ENCODE data around the gene SERPINB3.
"Not testable (repeated sequence)": the region's sequence is repeated elsewhere in the genome, so short reads cannot be mapped to it uniquely, and the experiment has no call there.

The SERPINB3 gene

GRCh38 chr18:63661750-63662149 is at the start of gene SERPINB3:
TSS of gene SERPINB3 (minus strand) at chr18:63661893. CDS start at chr18:63661216, 677 bp downstream.
- FAIRE-seq: not testable (repeated sequence)

DNA sequence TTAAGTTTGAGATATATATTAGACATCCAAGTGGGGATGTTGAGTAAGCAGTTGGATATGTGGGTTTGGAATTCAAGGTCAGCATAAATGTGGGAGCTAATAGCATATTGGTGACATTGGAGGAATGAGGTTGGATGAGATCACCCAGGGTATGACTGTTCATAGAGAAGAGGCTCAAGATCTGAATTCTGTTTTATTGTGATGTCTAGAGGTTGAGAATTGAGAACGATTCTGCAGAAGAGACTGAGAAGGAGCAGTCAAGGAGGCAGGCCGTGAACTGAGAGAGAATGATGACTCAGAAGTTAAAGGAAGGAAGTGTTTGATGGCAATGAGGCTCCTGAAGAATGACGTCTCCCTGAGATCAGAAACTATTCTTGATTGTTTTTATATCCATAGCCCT is 47.0 kb upstream of the SERPINB3 start:
- no peak for FAIRE-seq

DNA sequence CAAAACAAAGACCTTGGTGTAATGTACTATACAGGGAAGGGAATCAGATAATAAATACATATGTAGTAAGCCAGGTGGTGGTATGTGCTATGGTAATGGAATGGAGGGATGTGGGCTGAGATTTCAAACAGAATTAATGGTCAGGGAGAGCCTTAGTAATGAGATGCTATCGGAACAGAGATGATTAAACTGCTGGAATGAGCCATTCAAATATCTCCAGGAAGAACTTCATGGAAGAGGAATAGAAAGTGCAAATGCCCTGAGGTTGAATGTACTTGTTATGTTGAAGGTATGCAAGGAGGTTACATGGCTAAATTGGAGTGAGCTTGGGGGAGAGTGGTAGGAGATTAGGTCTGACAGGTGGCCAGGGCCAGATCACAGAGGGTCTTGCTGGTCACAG is 46.1 kb upstream of the SERPINB3 start:
- FAIRE-seq: no peak

- FAIRE-seq: no peak
Measured at GRCh38 chr18:63705401-63705800, 43.7 kb upstream of the SERPINB3 start.

GRCh38 chr18:63702660-63703059 is 41.0 kb upstream of the SERPINB3 start, which contains the start of gene SERPINB11:
TSS of gene SERPINB11 (plus strand) at chr18:63702960. CDS start at chr18:63710194, 7,234 bp downstream.
- FAIRE-seq: no peak

- no peak for FAIRE-seq
Measured at GRCh38 chr18:63701952-63702351, 40.3 kb upstream of the SERPINB3 start.

DNA sequence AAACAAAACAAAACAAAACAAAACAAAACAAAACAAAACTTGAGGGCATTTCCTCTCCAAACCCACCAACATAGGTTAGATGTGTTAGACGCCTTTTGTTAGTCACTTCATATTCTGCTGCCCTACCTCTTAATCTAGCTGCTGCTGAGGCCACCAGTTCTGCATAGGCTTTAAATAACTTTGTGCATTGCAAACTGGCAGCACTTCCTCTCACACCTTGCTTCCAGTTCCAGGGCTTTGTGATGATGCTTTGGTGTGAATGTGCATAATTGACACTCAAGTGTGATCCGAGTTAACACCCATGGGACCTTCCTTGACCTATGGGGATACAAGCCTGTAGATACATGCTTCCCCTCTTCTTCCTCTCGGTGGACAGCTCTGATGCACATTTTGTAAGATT is 38.8 kb upstream of the SERPINB3 start:
- no peak for FAIRE-seq

- FAIRE-seq: no peak
Measured at GRCh38 chr18:63697097-63697660, 35.5 kb upstream of the SERPINB3 start.

DNA sequence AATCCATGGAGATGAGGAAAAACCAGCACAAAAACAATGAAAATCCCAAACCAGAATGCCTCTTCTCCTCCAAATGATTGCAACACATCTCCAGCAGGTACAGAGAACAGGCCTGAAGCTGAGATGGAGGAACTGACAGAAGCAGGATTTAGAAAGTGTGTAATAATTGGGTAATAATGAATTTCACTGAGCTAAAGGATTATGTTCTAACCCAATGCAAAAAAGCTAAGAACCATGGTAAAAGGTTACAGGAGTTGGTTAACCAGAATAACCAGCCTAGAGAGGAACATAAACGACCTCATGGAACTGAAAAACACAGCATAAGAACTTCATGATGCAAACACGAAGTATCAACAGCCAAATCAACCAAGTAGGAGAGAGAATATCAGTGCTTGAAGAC is 27.4 kb upstream of the SERPINB3 start:
- no peak for FAIRE-seq

DNA sequence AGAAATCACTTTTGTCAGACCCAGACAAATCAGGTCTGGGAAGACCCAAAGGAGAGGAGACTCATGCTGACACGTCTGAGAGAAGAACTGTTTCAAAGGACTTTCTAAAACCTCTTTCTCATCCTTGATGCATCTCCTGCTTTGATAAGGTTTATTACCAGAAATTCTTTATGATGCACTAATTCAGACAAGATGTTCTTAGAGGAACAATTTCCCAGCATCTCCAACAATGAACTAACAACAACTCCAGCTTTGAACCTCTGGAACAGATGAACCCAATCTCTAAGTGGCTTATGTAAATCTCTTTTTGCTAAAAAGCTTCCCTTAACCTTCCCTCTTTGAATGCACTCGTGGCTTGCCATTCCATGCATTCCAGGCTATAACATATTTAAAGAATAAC is 25.2 kb upstream of the SERPINB3 start:
- FAIRE-seq: no peak

- no peak for FAIRE-seq
Measured at GRCh38 chr18:63684718-63685117, 23.0 kb upstream of the SERPINB3 start.

DNA sequence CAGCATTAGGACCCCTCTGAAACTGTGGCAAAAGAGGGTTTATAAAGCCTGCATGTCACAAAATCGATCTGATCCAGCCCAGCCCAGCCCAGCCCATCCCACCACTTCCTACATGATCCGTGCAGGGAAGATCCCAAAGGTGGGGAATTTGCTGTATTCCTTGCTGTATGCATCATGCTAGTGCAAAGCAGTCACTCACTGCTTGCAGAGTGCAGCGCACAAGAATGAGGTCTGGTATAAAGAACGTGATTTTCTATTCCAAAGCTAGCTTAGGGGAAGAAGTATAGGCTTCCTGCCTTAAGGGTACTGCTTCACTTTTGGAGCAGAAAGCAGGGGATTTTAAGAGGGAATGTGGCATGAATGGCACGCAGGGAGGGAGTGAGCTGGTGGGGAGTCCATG is 22.2 kb upstream of the SERPINB3 start:
- FAIRE-seq: no peak

- no peak for FAIRE-seq
Measured at GRCh38 chr18:63683152-63683551, 21.5 kb upstream of the SERPINB3 start.

- FAIRE-seq: no peak
Measured at GRCh38 chr18:63681449-63682340, 20.0 kb upstream of the SERPINB3 start.

DNA sequence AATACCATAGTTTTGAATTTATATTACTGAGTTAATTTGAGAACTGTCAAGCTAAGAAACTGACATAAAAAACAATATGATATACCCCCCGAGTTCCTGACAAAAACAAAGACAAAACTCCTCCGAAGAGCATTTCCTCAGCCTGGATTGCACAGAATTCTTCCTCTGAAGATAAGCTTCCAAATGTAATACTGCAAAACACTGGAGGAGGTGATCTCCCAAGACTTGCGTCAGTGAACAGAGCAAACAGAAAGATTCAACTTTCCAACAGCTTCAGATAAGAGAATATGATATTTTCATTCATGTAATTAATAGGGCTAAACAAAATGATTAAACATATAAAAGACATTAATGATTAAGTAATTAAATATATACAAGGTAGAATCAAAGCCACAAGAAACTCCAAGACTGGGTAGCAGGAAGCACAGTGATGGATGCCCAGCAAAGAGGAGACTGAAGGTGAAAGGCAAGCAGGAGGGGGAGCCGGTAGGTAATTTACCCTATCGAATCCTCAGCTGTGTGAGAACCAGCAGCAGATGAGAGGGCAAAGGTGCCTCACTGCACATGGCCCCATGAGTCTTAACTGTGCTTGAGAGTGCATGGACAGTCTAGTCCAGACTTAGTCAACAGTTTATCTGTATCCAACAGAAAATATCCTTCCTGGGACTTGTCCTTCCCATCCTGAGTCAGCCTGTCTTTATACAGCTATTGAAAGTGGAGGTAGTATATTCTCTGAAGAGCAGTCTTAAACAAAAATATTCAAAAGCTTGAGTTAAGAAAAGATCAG is 18.3 kb upstream of the SERPINB3 start:
- FAIRE-seq: no peak

DNA sequence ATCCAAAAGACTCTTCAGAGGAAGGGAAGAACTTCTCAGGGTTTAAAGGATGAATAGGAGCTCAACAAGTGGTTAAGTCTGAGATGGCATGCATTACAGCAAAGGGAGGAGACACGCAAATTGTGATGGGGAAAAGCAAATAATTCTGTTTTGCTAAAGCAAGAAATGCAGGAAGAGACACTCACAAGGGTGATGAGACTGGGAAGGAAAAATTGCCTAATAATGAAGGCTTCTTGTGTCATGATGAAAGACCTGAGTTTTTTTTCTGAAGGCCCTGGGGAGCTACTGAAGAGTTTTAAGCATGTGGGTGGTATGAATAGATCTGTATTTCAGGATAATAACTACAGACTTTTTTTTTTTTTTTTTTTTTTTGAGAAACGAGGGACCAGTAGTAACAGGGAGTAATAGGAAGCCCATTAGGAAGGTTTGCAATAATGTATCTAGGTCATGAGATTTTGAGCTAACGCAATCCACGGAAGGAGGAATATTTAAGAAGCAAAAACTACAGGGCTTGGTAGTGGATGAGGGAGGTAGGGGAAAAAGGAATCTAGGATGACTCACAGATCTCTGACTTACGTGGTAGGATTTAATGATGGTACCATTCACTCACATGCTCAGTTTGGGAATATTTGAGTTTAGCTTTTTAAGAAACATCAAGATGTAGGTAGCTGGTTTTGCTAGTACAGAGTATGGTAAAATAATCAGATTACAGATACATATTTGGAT is 16.0 kb upstream of the SERPINB3 start:
- FAIRE-seq: no peak

DNA sequence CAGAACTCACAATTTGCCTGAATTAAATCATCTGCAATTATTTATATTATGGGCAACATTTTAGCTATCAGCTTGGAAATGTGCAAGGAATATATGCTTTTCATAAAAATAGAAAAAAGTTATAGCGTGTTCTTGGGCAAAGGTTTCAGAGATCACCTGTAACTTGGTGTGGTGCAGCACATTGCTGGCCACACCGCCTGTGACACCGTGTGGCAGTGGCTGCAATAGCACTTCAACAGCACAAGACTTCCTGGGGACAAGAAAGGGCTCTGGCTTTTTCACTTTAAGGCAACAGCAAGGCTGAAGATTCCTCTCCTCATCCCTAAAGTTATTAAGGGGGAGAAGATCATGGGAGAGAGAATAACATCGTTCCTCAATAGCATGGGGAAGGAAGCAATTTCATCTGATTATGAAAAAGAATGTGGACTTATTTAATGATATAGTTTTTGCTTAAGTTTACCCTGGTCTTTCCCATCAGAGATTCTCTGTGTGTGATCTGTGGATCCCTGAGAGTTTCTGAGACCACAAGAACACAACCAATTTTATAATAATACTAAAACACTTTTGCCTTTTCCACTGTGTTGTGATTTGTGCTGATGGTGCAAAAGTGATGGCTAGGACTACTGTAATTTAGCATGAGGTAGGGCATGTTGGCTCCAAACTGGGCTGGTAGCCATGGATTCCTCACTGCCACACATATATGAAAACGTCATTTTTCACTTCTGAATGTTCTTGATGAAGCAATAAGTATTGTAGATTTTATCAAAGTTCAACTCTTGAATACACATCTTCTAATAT is 15.0 kb upstream of the SERPINB3 start:
- no peak for FAIRE-seq

DNA sequence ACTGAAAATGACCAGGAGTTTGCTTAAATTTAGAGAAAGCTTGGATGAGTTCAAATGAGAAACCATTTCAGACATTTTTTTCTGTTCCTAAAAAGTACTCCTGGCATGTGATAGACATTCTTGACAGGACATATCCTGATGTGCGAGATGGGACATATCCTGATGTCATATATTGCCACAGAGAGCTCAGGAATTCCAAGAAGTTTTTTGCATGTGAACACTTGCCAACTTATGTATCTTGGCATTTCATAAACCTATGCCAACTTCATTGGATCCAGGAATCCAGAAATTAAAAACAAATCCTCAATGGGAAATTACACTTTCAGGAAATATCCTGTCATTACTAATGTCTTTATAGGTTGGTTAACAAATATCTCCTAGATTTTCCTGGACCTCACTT is 2.9 kb upstream of the SERPINB3 start:
- no peak for FAIRE-seq

DNA sequence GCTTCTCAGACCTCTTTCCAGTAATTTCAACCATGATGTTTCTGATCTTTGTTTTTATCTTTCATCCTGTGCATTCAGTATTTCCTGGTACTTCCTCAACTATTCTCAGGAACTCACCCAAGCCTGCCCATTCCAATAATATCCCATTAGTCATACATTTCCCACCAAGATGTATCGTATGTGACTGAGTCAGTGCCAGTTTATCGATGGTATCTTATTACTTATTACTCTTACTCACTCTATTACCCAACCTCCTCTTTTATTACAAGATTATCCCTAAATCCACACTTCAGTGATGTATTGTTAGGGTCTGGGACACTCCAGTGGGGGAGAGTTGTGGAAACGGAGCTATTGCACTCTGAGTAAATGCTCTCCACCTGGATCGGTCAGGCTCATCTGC is 2.8 kb downstream of the SERPINB3 start:
- FAIRE-seq: not testable (repeated sequence)

GRCh38 chr18:63650271-63650670 is 11.4 kb downstream of the SERPINB3 start:
- FAIRE-seq: not testable (repeated sequence)

DNA sequence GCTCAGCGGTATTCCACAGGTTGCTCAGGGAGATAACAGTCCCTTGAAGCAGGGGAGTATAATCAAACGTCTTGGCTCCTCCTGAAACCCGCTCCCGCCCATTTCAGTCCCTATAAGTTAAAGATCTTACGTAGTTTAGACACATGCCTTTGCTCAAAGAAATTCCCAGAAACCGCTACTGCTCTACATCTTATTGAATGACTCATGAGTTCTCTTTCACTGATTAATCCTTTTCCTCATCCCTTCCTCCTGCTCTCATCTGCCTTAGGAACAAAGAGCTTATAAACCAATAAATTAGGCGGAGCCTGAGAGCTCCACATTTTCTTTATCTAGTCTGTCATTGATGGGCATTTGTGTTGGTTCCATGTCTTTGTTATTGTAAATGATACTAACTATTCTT is 13.5 kb downstream of the SERPINB3 start:
- FAIRE-seq: no peak

DNA sequence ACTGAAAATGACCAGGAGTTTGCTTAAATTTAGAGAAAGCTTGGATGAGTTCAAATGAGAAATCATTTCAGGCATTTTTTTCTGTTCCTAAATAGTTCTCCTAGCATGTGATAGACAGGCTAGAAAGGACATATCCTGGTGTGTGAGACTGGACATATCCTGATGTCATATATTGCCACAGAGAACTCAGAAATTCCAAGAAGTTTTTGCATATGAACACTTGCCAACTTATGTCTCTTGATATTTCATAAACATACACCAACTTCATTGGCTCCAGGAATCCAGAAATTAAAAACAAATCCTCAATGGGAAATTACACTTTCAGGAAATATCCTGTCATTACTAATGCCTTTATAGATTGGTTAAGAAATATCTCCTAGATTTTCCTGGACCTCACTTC is 14.8 kb downstream of the SERPINB3 start:
- no peak for FAIRE-seq
